HCT116 (cell line): ENCODE measurements around the gene GIT2. TPM values are rescaled to one million over a fixed set of nuclear protein-coding genes. Genes with fewer than 3 reads are reported as not detected.

ENCODE experiments used
- ATAC-seq: fragments of 200-7000 bp; cut with Tn5 transposase; 2 replicates; pipeline ENCODE4 v1.9.1; 2020; ENCODE audit warnings: mild to moderate bottlenecking, moderate library complexity
- BruUV-seq: library from RNA; stranded (reverse); fragments of 400-500 nt; replicated peaks from 2 replicates; lab custom pipeline; 2021; lab: Mats Ljungman, UMichigan
- CTCF ChIA-PET: fragments of 300-600 bp; sonication (Branson Sonifier 250); formaldehyde crosslinking; loops from one replicate; lab custom pipeline; 2021; ENCODE audit warnings: antibody characterized with exemption; lab: Charles Lee
- POLR2A ChIA-PET: fragments of 300-600, 350-600 bp; sonication (Branson Sonifier 250); formaldehyde crosslinking; loops from one replicate; lab custom pipeline; 2021; ENCODE audit warnings: antibody characterized with exemption; lab: Charles Lee
- RAD21 ChIA-PET, 2 experiments: fragments of 300-600 bp; sonication (Branson Sonifier 250); formaldehyde crosslinking; loops; one replicate each; lab custom pipeline; 2023; ENCODE audit warnings: low total read pairs in 2 of 2; ENCODE audit not compliant: uncharacterized antibody in 2 of 2, unreplicated experiment in 2 of 2, low non-redundant PET in 1 of 2; lab: Charles Lee
- DNase-seq: peaks from one replicate; pipeline ENCODE4 v3.0.0-alpha.2; 2010; ENCODE audit warnings: low read depth, low spot score
- H2AFZ ChIP-seq: fragments of 200-600 bp; shearing (Covaris generic), sonication (generic); 2 replicates; pipeline ENCODE4 v1.6.1; 2017; ENCODE audit warnings: low read depth, mixed run types, mixed read lengths, antibody characterized with exemption, low read length; ENCODE audit not compliant: poor library complexity, severe bottlenecking
- H3K27ac ChIP-seq: 2 replicates; pipeline ENCODE4 v1.5.1; 2012; ENCODE audit warnings: low read depth, low read length
- H3K27me3 ChIP-seq: fragments of 200-600 bp; sonication (generic); 2 replicates; pipeline ENCODE4 v1.6.1; 2016; ENCODE audit warnings: mixed run types, low read length, mixed read lengths; ENCODE audit not compliant: insufficient read depth
- H3K36me3 ChIP-seq, 2 experiments: fragments of 200-500 bp in 1 of 2; fragments of 200-600 bp in 1 of 2; sonication (Bioruptor generic) in 1 of 2; sonication (generic) in 1 of 2; 2 replicates each; pipeline versions ENCODE4 v1.5.1 to v1.6.1; 2014 to 2016; ENCODE audit warnings: low read length in 2 of 2, inconsistent platforms in 1 of 2, mixed read lengths in 1 of 2, mixed run types in 1 of 2; ENCODE audit not compliant: insufficient read depth in 2 of 2, control insufficient read depth in 1 of 2
- H3K4me1 ChIP-seq, 2 experiments: fragments of 200-600 bp in 1 of 2; sonication (generic) in 1 of 2; 2 replicates each; pipeline versions ENCODE4 v1.5.1 to v1.6.1; 2012 to 2017; ENCODE audit warnings: low read length in 2 of 2, inconsistent platforms in 1 of 2, mild to moderate bottlenecking in 1 of 2, mixed read lengths in 1 of 2, mixed run types in 1 of 2, moderate library complexity in 1 of 2; ENCODE audit not compliant: insufficient read depth in 2 of 2, control insufficient read depth in 1 of 2
- H3K4me2 ChIP-seq: fragments of 200-600 bp; sonication (generic); 2 replicates; pipeline ENCODE4 v1.6.1; 2017; ENCODE audit warnings: mixed run types, low read length, mixed read lengths
- H3K4me3 ChIP-seq, 2 experiments: fragments of 200-600 bp in 1 of 2; sonication (generic) in 1 of 2; replicated peaks in 1 of 2; 2 replicates each; pipeline ENCODE4 v1.5.1; 2011 to 2016; ENCODE audit warnings: low read length in 2 of 2, control low read depth in 1 of 2, low read depth in 1 of 2, mild to moderate bottlenecking in 1 of 2, mixed read lengths in 1 of 2, mixed run types in 1 of 2
- H3K79me2 ChIP-seq: fragments of 200-600 bp; sonication (generic); 2 replicates; pipeline ENCODE4 v1.6.1; 2017; ENCODE audit warnings: mild to moderate bottlenecking, mixed run types, low read length, moderate library complexity, mixed read lengths; ENCODE audit not compliant: insufficient read depth
- H3K9ac ChIP-seq: fragments of 200-600 bp; sonication (generic); 2 replicates; pipeline ENCODE4 v1.6.1; 2016; ENCODE audit warnings: low read length, mixed read lengths
- H3K9me2 ChIP-seq: fragments of 200-600 bp; sonication (generic), shearing (Covaris generic); 2 replicates; pipeline ENCODE4 v1.6.1; 2017; ENCODE audit warnings: mixed run types, mild to moderate bottlenecking, moderate library complexity; ENCODE audit not compliant: insufficient read depth
- H3K9me3 ChIP-seq, 2 experiments: fragments of 200-500 bp in 1 of 2; fragments of 200-600 bp in 1 of 2; sonication (Bioruptor generic) in 1 of 2; sonication (generic) in 1 of 2; 2 replicates each; pipeline ENCODE4 v1.6.1; 2014 to 2017; ENCODE audit warnings: low read length in 2 of 2, mixed read lengths in 2 of 2, inconsistent platforms in 1 of 2, low read depth in 1 of 2, mild to moderate bottlenecking in 1 of 2, mixed run types in 1 of 2, moderate library complexity in 1 of 2; ENCODE audit not compliant: control insufficient read depth in 1 of 2, insufficient read depth in 1 of 2
- H4K20me1 ChIP-seq: fragments of 200-600 bp; sonication (generic), shearing (Covaris generic); 2 replicates; pipeline ENCODE4 v1.6.1; 2017; ENCODE audit warnings: mixed run types, mild to moderate bottlenecking, moderate library complexity; ENCODE audit not compliant: insufficient read depth
- CBX3 ChIP-seq: IDR thresholded peaks from 2 replicates; pipeline ENCODE4 v1.6.1; 2012; ENCODE audit warnings: low read depth
- CEBPB ChIP-seq: IDR thresholded peaks from 2 replicates; pipeline ENCODE4 v1.6.1; 2012; ENCODE audit warnings: low read depth
- ELF1 ChIP-seq: IDR thresholded peaks from 2 replicates; pipeline ENCODE4 v1.6.1; 2012; ENCODE audit warnings: low read depth, borderline replicate concordance
- EZH2 ChIP-seq: fragments of 200-600 bp; sonication (generic); IDR thresholded peaks from 2 replicates; pipeline ENCODE4 v1.6.1; 2017; ENCODE audit warnings: antibody characterized with exemption, mixed run types
- EZH2phosphoT487 ChIP-seq: fragments of 200-600 bp; IDR thresholded peaks from 2 replicates; pipeline ENCODE4 v1.6.1; 2018; ENCODE audit warnings: antibody characterized with exemption, borderline replicate concordance
- FOSL1 ChIP-seq: IDR thresholded peaks from 2 replicates; pipeline ENCODE4 v1.6.1; 2012; ENCODE audit warnings: low read depth
- JUND ChIP-seq: IDR thresholded peaks from 2 replicates; pipeline ENCODE4 v1.6.1; 2012
- POLR2A ChIP-seq: IDR thresholded peaks from 2 replicates; pipeline ENCODE4 v1.7.0; 2011; ENCODE audit warnings: borderline replicate concordance; ENCODE audit not compliant: insufficient read depth, insufficient read length; ENCODE audit errors: extremely low read depth
- RAD21 ChIP-seq: IDR thresholded peaks from 2 replicates; pipeline ENCODE4 v1.6.1; 2012; ENCODE audit warnings: low read depth, mild to moderate bottlenecking
- SIN3A ChIP-seq: IDR thresholded peaks from 2 replicates; pipeline ENCODE4 v1.6.1; 2012; ENCODE audit warnings: low read depth
- SRF ChIP-seq: IDR thresholded peaks from 2 replicates; pipeline ENCODE4 v1.6.1; 2012; ENCODE audit warnings: low read depth
- TCF7L2 ChIP-seq: IDR thresholded peaks from 2 replicates; pipeline ENCODE4 v1.7.0; 2011; ENCODE audit warnings: borderline replicate concordance, inconsistent platforms; ENCODE audit not compliant: insufficient read depth, insufficient read length; ENCODE audit errors: extremely low read depth
- YY1 ChIP-seq: IDR thresholded peaks from 2 replicates; pipeline ENCODE4 v1.6.1; 2011; ENCODE audit warnings: low read length, low read depth, moderate library complexity, mild to moderate bottlenecking; ENCODE audit not compliant: insufficient replicate concordance; ENCODE audit errors: extremely low read depth
- ZFX ChIP-seq: fragments of 450-650 bp; IDR thresholded peaks from 2 replicates; pipeline ENCODE4 v1.6.1; 2017
- intact Hi-C: fragments of 100-400 bp; cut with micrococcal nuclease; formaldehyde crosslinking; loops from 2 replicates; pipeline ENCODE4 v1.10.0; 2022
- total RNA-seq: library from RNA; stranded (reverse); gene quantifications from one replicate; pipeline ENCODE4 v1.2.1, GENCODE V29; 2021; ENCODE audit not compliant: unreplicated experiment
- TF ChIP-seq, protein P1 (sequence below), 3 experiments: fragments of 200-600 bp in 1 of 3; sonication (generic) in 1 of 3; IDR thresholded peaks in 2 of 3; conservative IDR thresholded peaks in 1 of 3; 2 replicates each; pipeline ENCODE4 v1.5.1; 2012 to 2017; ENCODE audit warnings: low read depth in 2 of 3, low read length in 2 of 3, antibody characterized with exemption in 1 of 3, borderline replicate concordance in 1 of 3, control low read depth in 1 of 3, mild to moderate bottlenecking in 1 of 3, mixed read lengths in 1 of 3, mixed run types in 1 of 3, moderate library complexity in 1 of 3; ENCODE audit not compliant: insufficient read depth in 1 of 3
- TF ChIP-seq, protein P2 (sequence below): IDR thresholded peaks from 2 replicates; pipeline ENCODE4 v1.6.1; 2012; ENCODE audit warnings: low read depth
- TF ChIP-seq, protein P3 (sequence below): IDR thresholded peaks from 2 replicates; pipeline ENCODE4 v1.6.1; 2012
- TF ChIP-seq, protein P4 (sequence below): IDR thresholded peaks from 2 replicates; pipeline ENCODE4 v1.6.1; 2012

Gene GIT2
- total RNA-seq, 1 experiment from 2014 or later: 21.5 TPM

DNA sequence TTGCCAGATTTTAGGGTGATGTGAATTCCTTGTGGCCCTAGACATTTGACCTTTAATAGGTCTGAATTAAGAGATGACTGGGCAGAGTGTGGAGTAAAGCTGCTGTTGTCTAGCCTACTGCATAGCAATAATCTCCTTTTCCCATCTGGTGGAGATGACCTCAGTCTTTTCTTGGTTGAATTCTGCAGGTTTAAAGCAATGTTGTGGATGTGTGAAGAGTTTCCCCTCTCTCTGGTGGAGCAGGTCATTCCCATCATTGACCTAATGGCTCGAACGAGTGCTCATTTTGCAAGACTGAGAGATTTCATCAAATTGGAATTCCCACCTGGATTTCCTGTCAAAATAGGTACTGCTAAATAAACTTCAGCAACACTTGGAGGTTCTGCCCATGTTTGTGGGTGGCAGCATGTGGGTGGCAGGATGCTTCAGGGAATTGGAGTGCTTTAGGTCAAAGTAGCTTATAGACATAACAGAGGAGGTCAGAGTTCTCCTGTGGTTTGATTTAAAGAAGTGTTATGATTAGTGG, 33.2 kb upstream of the GIT2 start:
- BruUV-seq: no TSS peak
- no peak overlapping the region for H3K4me3 ChIP-seq
- RAD21 ChIA-PET: no interaction called here
- H2AFZ ChIP-seq: no peak overlapping the region
- H4K20me1 ChIP-seq: no peaks in the 10 kb centered on the region
- no peaks in the 10 kb centered on the region for H3K27me3 ChIP-seq
- peaks cover 0 to 5% of the 10 kb centered on the region in 2 experiments; a peak in 2 of 4 replicates for H3K36me3 ChIP-seq
- H3K27ac ChIP-seq: no peak overlapping the region
- DNase-seq (no peak), ATAC-seq (no peak)
- CTCF ChIA-PET: no interaction called here
- TF ChIP-seq, protein P1, sequence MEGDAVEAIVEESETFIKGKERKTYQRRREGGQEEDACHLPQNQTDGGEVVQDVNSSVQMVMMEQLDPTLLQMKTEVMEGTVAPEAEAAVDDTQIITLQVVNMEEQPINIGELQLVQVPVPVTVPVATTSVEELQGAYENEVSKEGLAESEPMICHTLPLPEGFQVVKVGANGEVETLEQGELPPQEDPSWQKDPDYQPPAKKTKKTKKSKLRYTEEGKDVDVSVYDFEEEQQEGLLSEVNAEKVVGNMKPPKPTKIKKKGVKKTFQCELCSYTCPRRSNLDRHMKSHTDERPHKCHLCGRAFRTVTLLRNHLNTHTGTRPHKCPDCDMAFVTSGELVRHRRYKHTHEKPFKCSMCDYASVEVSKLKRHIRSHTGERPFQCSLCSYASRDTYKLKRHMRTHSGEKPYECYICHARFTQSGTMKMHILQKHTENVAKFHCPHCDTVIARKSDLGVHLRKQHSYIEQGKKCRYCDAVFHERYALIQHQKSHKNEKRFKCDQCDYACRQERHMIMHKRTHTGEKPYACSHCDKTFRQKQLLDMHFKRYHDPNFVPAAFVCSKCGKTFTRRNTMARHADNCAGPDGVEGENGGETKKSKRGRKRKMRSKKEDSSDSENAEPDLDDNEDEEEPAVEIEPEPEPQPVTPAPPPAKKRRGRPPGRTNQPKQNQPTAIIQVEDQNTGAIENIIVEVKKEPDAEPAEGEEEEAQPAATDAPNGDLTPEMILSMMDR (IDR thresholded peaks at IDR 0.05 in 2 of 3, conservative IDR thresholded peaks at IDR 0.05 in 1 of 3; ENCODE audit: borderline replicate concordance in 1 of 3, insufficient read depth in 1 of 3, low read depth in 2 of 3, low read length in 2 of 3): no peak
- no peak for TF ChIP-seq RAD21
- TF ChIP-seq POLR2A: no peak
- TF ChIP-seq JUND: no peak
- no peak for TF ChIP-seq EZH2
- TF ChIP-seq EZH2phosphoT487: no peak
- TF ChIP-seq, protein P2, sequence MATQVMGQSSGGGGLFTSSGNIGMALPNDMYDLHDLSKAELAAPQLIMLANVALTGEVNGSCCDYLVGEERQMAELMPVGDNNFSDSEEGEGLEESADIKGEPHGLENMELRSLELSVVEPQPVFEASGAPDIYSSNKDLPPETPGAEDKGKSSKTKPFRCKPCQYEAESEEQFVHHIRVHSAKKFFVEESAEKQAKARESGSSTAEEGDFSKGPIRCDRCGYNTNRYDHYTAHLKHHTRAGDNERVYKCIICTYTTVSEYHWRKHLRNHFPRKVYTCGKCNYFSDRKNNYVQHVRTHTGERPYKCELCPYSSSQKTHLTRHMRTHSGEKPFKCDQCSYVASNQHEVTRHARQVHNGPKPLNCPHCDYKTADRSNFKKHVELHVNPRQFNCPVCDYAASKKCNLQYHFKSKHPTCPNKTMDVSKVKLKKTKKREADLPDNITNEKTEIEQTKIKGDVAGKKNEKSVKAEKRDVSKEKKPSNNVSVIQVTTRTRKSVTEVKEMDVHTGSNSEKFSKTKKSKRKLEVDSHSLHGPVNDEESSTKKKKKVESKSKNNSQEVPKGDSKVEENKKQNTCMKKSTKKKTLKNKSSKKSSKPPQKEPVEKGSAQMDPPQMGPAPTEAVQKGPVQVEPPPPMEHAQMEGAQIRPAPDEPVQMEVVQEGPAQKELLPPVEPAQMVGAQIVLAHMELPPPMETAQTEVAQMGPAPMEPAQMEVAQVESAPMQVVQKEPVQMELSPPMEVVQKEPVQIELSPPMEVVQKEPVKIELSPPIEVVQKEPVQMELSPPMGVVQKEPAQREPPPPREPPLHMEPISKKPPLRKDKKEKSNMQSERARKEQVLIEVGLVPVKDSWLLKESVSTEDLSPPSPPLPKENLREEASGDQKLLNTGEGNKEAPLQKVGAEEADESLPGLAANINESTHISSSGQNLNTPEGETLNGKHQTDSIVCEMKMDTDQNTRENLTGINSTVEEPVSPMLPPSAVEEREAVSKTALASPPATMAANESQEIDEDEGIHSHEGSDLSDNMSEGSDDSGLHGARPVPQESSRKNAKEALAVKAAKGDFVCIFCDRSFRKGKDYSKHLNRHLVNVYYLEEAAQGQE: no peak
- no peak for TF ChIP-seq TCF7L2
- TF ChIP-seq SIN3A: no peak
- no peak for TF ChIP-seq YY1
- no peak for TF ChIP-seq ZFX
- TF ChIP-seq ELF1: no peak
- TF ChIP-seq FOSL1: no peak
- TF ChIP-seq SRF: no peak
- no peak for TF ChIP-seq CEBPB
- TF ChIP-seq, protein P3, sequence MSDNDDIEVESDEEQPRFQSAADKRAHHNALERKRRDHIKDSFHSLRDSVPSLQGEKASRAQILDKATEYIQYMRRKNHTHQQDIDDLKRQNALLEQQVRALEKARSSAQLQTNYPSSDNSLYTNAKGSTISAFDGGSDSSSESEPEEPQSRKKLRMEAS: no peak
- no peak for TF ChIP-seq CBX3
- TF ChIP-seq, protein P4, sequence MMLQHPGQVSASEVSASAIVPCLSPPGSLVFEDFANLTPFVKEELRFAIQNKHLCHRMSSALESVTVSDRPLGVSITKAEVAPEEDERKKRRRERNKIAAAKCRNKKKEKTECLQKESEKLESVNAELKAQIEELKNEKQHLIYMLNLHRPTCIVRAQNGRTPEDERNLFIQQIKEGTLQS: no peak
- POLR2A ChIA-PET: no interaction called here
- no peaks in the 10 kb centered on the region for H3K9me3 ChIP-seq
- H3K4me2 ChIP-seq: no peak overlapping the region
- H3K4me1 ChIP-seq: peaks cover 4 to 6% of the 10 kb centered on the region in 2 experiments; a peak in 2 of 4 replicates
- intact Hi-C loops: no loop called here
- no peaks in the 10 kb centered on the region for H3K79me2 ChIP-seq
- no peaks in the 10 kb centered on the region for H3K9me2 ChIP-seq
- no peak overlapping the region for H3K9ac ChIP-seq
